ENCODE data around the gene ZFAND3. TPM values are rescaled to one million over a fixed set of nuclear protein-coding genes. Genes with fewer than 3 reads are reported as not detected.
"Not testable (repeated sequence)": the region's sequence is repeated elsewhere in the genome, so short reads cannot be mapped to it uniquely, and the experiment has no call there.

ZFAND3 gene
- total RNA-seq, 4 donors from 2014 or later, result 37.3 to 70.1 (median 55.2) TPM

GRCh38 chr6:38117281-38117680, 297.8 kb downstream of the ZFAND3 start:
- H3K4me1 ChIP-seq, result peaks cover 0 to 21% (median 9%) of the 10 kb centered on the region in 4 donors
- H3K36me3 ChIP-seq, result peaks cover 0 to 21% (median 6%) of the 10 kb centered on the region in 4 donors
- no peaks in the 10 kb centered on the region for H3K9me3 ChIP-seq
- H3K27me3 ChIP-seq, result no peaks in the 10 kb centered on the region
- no peak overlapping the region for H3K27ac ChIP-seq (replicated peaks in 1 of 4)
- no peak for DNase-seq (ENCODE audit: extremely low spot score)
- WGBS, result 71% methylated on average over 1 of the region's 1 CpG
- H3K4me3 ChIP-seq, result no peak overlapping the region
- no peak for TF ChIP-seq POLR2AphosphoS5 (IDR thresholded peaks at IDR 0.05)
- TF ChIP-seq POLR2A (IDR thresholded peaks at IDR 0.05; ENCODE audit: low read depth), result no peak
- TF ChIP-seq CTCF (IDR thresholded peaks at IDR 0.05), result no peak
- no peak for TF ChIP-seq EP300 (IDR thresholded peaks at IDR 0.05)
- intact Hi-C loops (cut with DNase I), result no loop called here

- H3K27ac ChIP-seq (replicated peaks in 1 of 4), result no peak overlapping the region
- H3K9me3 ChIP-seq, result no peaks in the 10 kb centered on the region
- H3K4me3 ChIP-seq, result no peak overlapping the region
- DNase-seq (ENCODE audit: extremely low spot score), result no peak
- TF ChIP-seq POLR2A (IDR thresholded peaks at IDR 0.05; ENCODE audit: low read depth) (no peak), CTCF (IDR thresholded peaks at IDR 0.05) (no peak), POLR2AphosphoS5 (IDR thresholded peaks at IDR 0.05) (no peak), EP300 (IDR thresholded peaks at IDR 0.05) (no peak)
- peaks cover 0 to 26% (median 13%) of the 10 kb centered on the region in 4 donors for H3K36me3 ChIP-seq
- 76% methylated on average over 2 of the region's 2 CpGs for WGBS
- H3K27me3 ChIP-seq, result no peaks in the 10 kb centered on the region
- intact Hi-C loops (cut with DNase I), result no loop called here
- H3K4me1 ChIP-seq, result peaks cover 0 to 21% (median 10%) of the 10 kb centered on the region in 4 donors
These were observed 299.4 kb downstream of the ZFAND3 start for GRCh38 chr6:38118791-38119365.

- Histone ChIP-seq H3K4me3 (no peak overlapping the region), H3K27me3 (no peaks in the 10 kb centered on the region), H3K9me3 (no peaks in the 10 kb centered on the region), H3K27ac (replicated peaks in 1 of 4) (no peak overlapping the region), H3K4me1 (peaks cover 0 to 21% (median 8%) of the 10 kb centered on the region in 4 donors), H3K36me3 (peaks cover 0 to 32% (median 19%) of the 10 kb centered on the region in 4 donors)
- no peak for TF ChIP-seq POLR2AphosphoS5 (IDR thresholded peaks at IDR 0.05)
- no peak for TF ChIP-seq CTCF (IDR thresholded peaks at IDR 0.05)
- TF ChIP-seq POLR2A (IDR thresholded peaks at IDR 0.05; ENCODE audit: low read depth), result no peak
- no peak for TF ChIP-seq EP300 (IDR thresholded peaks at IDR 0.05)
- intact Hi-C loops (cut with DNase I), result no loop called here
- no peak for DNase-seq (ENCODE audit: extremely low spot score)
- WGBS, result 65% methylated on average over 6 of the region's 6 CpGs
These were observed 300.0 kb downstream of the ZFAND3 start for GRCh38 chr6:38119516-38119915.

GRCh38 chr6:38124224-38124926, 304.8 kb downstream of the ZFAND3 start:
- H3K4me1 ChIP-seq; H3K9me3 ChIP-seq; intact Hi-C loops (cut with DNase I); H3K4me3 ChIP-seq; H3K27me3 ChIP-seq; H3K27ac ChIP-seq (replicated peaks in 1 of 4); DNase-seq (ENCODE audit: extremely low spot score): not testable (repeated sequence)
- 99% methylated on average over 16 of the region's 40 CpGs for WGBS
- peaks cover 0 to 19% (median 15%) of the 10 kb centered on the region in 4 donors for H3K36me3 ChIP-seq

GRCh38 chr6:38127284-38127683, 307.8 kb downstream of the ZFAND3 start:
- H3K4me1 ChIP-seq, result peaks cover 0 to 10% (median 4%) of the 10 kb centered on the region in 4 donors
- 95% methylated on average over 4 of the region's 4 CpGs for WGBS
- H3K27ac ChIP-seq (replicated peaks in 1 of 4), result no peak overlapping the region
- DNase-seq (ENCODE audit: extremely low spot score), result no peak
- H3K4me3 ChIP-seq, result no peak overlapping the region
- H3K9me3 ChIP-seq, result no peaks in the 10 kb centered on the region
- intact Hi-C loops (cut with DNase I), result no loop called here
- no peak for TF ChIP-seq POLR2A (IDR thresholded peaks at IDR 0.05; ENCODE audit: low read depth)
- no peak for TF ChIP-seq CTCF (IDR thresholded peaks at IDR 0.05)
- TF ChIP-seq EP300 (IDR thresholded peaks at IDR 0.05), result no peak
- no peak for TF ChIP-seq POLR2AphosphoS5 (IDR thresholded peaks at IDR 0.05)
- H3K36me3 ChIP-seq, result peaks cover 0 to 18% (median 13%) of the 10 kb centered on the region in 4 donors
- H3K27me3 ChIP-seq, result no peaks in the 10 kb centered on the region
